ENCODE data around the gene MITF.

DNA sequence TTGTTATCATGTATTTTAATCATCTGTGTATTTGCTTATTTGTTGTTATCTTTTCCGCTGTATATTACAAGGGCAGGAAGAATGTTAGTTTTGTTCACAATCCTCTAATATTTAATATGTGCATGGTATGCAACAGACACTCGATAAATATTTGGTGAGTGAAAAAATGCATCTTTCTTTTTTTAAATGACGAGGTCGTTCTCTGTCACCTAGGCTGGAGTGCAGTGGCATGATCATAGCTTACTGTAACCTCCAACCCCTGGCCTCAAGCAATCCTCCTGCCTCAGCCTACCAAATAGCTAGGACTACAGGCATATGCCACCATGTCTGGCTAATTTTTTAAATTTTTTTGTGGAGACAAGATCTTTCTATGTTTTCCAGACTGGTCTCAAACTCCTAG lies 66.2 kb downstream of the MITF start:
- TF ChIP-seq, protein P1, sequence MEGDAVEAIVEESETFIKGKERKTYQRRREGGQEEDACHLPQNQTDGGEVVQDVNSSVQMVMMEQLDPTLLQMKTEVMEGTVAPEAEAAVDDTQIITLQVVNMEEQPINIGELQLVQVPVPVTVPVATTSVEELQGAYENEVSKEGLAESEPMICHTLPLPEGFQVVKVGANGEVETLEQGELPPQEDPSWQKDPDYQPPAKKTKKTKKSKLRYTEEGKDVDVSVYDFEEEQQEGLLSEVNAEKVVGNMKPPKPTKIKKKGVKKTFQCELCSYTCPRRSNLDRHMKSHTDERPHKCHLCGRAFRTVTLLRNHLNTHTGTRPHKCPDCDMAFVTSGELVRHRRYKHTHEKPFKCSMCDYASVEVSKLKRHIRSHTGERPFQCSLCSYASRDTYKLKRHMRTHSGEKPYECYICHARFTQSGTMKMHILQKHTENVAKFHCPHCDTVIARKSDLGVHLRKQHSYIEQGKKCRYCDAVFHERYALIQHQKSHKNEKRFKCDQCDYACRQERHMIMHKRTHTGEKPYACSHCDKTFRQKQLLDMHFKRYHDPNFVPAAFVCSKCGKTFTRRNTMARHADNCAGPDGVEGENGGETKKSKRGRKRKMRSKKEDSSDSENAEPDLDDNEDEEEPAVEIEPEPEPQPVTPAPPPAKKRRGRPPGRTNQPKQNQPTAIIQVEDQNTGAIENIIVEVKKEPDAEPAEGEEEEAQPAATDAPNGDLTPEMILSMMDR (IDR thresholded peaks at IDR 0.05): no peak
- TF ChIP-seq POLR2A (IDR thresholded peaks at IDR 0.05) (no peak), POLR2AphosphoS5 (IDR thresholded peaks at IDR 0.05) (no peak)
